ENCODE data around the gene ARHGEF40.

The ARHGEF40 gene

DNA sequence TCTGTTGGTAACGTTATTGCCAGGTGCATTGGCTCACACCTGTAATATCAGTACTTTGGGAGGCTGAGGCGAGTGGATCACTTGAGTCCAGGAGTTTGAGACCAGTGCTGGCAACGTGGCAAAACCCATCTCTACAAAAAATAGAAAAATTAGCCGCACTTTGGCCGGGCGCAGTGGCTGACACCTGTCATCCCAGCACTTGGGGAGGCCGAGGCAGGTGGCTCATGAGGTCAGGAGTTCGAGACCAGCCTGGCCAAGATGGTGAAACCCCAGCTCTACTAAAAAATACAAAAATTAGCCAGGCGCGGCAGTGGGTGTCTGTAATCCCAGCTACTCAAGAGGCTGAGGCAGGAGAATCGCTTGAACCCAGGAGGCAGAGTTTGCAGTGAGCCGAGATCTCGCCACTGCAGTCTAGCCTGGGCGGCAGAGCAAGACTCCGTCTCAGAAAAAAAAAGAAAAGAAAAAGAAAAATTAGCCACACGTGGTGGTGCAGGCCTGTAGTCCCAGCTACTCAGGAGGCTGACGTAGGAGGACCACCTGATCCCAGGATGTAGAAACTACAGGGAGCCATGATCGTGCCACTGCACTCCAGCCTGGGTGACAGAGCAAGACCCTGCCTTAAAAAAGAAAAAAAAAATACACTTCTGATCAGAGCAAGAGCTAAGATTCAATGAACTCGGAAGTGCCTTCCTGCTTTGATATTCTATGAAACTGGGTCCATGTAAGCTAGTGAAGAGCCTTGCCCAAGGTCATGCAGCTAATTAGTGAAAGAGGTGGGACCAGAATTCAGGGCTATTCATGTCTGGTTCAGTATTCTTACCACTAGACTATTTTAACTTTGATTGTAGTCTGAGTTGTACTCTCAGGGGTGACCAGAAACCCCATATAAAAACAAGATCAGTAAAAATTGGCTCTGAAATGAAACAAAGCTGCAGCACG lies 16.7 kb upstream of the ARHGEF40 start:
- Histone ChIP-seq H3K4me1 (ENCODE audit: low read length) (peaks cover 8% of the 10 kb centered on the region), H3K36me3 (replicated peaks; ENCODE audit: low read depth, low read length) (no peaks in the 10 kb centered on the region), H3K27ac (ENCODE audit: low read length) (no peak overlapping the region), H3K9me3 (ENCODE audit: insufficient read depth, low read length) (no peaks in the 10 kb centered on the region), H3K27me3 (ENCODE audit: low read depth, low read length) (no peaks in the 10 kb centered on the region), H4K20me1 (ENCODE audit: insufficient read depth, low read length) (no peaks in the 10 kb centered on the region), H3K79me2 (ENCODE audit: low read length) (no peaks in the 10 kb centered on the region), H2AFZ (ENCODE audit: low read depth, low read length) (0 out of 2 replicates have a peak overlapping the region, but pooled peaks have one; percentile 10), H3K4me2 (ENCODE audit: low read length) (no peak overlapping the region), H3K4me3 (ENCODE audit: low read length) (no peak overlapping the region), H3K9ac (ENCODE audit: low read length) (no peak overlapping the region)
- no peak for TF ChIP-seq EZH2phosphoT487 (IDR thresholded peaks at IDR 0.05; ENCODE audit: low read depth)
- TF ChIP-seq, protein P1, sequence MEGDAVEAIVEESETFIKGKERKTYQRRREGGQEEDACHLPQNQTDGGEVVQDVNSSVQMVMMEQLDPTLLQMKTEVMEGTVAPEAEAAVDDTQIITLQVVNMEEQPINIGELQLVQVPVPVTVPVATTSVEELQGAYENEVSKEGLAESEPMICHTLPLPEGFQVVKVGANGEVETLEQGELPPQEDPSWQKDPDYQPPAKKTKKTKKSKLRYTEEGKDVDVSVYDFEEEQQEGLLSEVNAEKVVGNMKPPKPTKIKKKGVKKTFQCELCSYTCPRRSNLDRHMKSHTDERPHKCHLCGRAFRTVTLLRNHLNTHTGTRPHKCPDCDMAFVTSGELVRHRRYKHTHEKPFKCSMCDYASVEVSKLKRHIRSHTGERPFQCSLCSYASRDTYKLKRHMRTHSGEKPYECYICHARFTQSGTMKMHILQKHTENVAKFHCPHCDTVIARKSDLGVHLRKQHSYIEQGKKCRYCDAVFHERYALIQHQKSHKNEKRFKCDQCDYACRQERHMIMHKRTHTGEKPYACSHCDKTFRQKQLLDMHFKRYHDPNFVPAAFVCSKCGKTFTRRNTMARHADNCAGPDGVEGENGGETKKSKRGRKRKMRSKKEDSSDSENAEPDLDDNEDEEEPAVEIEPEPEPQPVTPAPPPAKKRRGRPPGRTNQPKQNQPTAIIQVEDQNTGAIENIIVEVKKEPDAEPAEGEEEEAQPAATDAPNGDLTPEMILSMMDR (IDR thresholded peaks at IDR 0.05; ENCODE audit: low read depth, low read length), result no peak

DNA sequence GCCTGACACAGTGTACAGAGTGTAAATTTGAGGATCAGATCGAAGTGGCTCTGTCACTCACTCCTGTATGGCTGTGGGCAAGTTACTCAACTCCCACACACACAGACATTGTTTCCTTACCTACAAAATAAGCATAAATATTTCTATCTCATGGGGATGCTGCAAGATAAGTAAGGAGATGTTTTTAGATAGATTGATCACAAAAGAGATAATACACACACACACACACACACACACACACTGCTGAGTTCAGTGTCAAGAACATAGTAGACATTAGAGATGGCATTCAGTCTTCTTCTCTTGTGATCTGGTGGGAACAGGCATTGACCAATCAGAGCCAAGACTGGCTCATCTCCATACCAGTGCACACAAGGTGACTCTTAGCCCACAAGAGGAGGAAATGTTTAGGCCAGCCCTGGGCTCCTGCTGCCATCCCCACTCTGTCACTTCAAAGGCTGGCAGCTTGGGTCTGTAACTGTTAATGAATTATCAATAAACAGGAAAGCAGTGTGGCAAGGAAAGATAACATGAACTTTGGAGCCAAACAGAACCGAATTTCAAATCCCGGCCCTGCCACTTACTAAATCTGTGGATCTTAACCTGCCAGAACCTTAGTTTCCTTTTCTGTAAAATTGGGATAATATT lies 15.9 kb upstream of the ARHGEF40 start:
- H3K9me3 ChIP-seq (ENCODE audit: insufficient read depth, low read length), result no peaks in the 10 kb centered on the region

DNA sequence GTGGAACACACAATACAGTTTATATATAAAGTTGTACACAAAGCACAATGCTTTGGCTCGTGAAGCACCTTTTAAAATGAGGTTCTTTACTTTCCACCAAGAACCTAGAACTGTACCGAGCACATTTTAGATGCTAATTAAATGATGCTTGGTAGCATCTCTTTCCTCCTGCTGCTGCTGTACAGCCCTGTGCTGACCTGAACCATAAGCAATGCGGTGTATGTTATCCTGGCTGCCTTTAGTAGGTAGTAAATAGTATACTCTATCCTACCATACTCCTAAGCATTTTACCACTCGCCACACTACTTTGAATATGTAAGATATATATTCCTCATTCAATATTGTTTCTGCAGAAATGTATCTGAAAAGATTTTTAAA lies 15.3 kb upstream of the ARHGEF40 start:
- H3K27ac ChIP-seq (ENCODE audit: low read length), result no peak overlapping the region
- TF ChIP-seq, protein P1 (IDR thresholded peaks at IDR 0.05; ENCODE audit: low read depth, low read length), result no peak
- no peak for TF ChIP-seq EZH2phosphoT487 (IDR thresholded peaks at IDR 0.05; ENCODE audit: low read depth)
- no peak overlapping the region for H2AFZ ChIP-seq (ENCODE audit: low read depth, low read length)
- no peaks in the 10 kb centered on the region for H3K36me3 ChIP-seq (replicated peaks; ENCODE audit: low read depth, low read length)
- H3K9ac ChIP-seq (ENCODE audit: low read length), result no peak overlapping the region
- no peak overlapping the region for H3K4me3 ChIP-seq (ENCODE audit: low read length)
- no peaks in the 10 kb centered on the region for H4K20me1 ChIP-seq (ENCODE audit: insufficient read depth, low read length)
- H3K79me2 ChIP-seq (ENCODE audit: low read length), result no peaks in the 10 kb centered on the region
- peaks cover 8% of the 10 kb centered on the region for H3K4me1 ChIP-seq (ENCODE audit: low read length)
- no peaks in the 10 kb centered on the region for H3K27me3 ChIP-seq (ENCODE audit: low read depth, low read length)
- H3K9me3 ChIP-seq (ENCODE audit: insufficient read depth, low read length), result no peaks in the 10 kb centered on the region
- H3K4me2 ChIP-seq (ENCODE audit: low read length), result no peak overlapping the region

More for the DNA sequence above, 15.9 kb upstream of the ARHGEF40 start:
- peaks cover 8% of the 10 kb centered on the region for H3K4me1 ChIP-seq (ENCODE audit: low read length)
- 0 out of 2 replicates have a peak overlapping the region, but pooled peaks have one; percentile 10 for H2AFZ ChIP-seq (ENCODE audit: low read depth, low read length)
- no peaks in the 10 kb centered on the region for H3K27me3 ChIP-seq (ENCODE audit: low read depth, low read length)
- no peaks in the 10 kb centered on the region for H3K36me3 ChIP-seq (replicated peaks; ENCODE audit: low read depth, low read length)
- no peak overlapping the region for H3K4me2 ChIP-seq (ENCODE audit: low read length)
- no peak overlapping the region for H3K27ac ChIP-seq (ENCODE audit: low read length)
- no peaks in the 10 kb centered on the region for H4K20me1 ChIP-seq (ENCODE audit: insufficient read depth, low read length)
- TF ChIP-seq, protein P1 (IDR thresholded peaks at IDR 0.05; ENCODE audit: low read depth, low read length), result no peak
- TF ChIP-seq EZH2phosphoT487 (IDR thresholded peaks at IDR 0.05; ENCODE audit: low read depth), result no peak
- no peak overlapping the region for H3K4me3 ChIP-seq (ENCODE audit: low read length)
- no peaks in the 10 kb centered on the region for H3K79me2 ChIP-seq (ENCODE audit: low read length)
- H3K9ac ChIP-seq (ENCODE audit: low read length), result no peak overlapping the region
